ENCODE measurements around the gene FKBP7. TPM values are rescaled to one million over a fixed set of nuclear protein-coding genes. Genes with fewer than 3 reads are reported as not detected.

Gene FKBP7
- total RNA-seq, 1 donor from 2014 or later = 24.6 TPM

DNA sequence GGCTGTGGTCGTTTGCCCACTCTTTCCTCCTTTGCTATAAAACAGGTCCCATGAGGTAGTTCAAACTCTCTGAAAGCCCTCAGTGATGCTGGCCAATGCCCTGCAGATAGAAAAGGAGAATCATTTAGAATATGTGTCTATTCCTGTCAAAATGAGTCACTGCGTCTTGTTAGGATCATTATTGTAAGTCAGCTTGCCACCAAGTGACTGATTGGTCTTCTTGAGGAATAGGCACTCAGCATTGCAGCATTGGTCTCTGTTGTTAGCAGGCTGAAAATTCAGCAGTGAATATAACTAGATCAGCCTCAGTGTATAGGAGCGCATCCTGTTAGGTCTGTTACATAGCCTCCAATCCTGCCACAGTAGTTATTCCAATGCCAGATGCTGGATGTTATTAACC lies 56.3 kb downstream of the FKBP7 start:
- TF ChIP-seq, protein P1, sequence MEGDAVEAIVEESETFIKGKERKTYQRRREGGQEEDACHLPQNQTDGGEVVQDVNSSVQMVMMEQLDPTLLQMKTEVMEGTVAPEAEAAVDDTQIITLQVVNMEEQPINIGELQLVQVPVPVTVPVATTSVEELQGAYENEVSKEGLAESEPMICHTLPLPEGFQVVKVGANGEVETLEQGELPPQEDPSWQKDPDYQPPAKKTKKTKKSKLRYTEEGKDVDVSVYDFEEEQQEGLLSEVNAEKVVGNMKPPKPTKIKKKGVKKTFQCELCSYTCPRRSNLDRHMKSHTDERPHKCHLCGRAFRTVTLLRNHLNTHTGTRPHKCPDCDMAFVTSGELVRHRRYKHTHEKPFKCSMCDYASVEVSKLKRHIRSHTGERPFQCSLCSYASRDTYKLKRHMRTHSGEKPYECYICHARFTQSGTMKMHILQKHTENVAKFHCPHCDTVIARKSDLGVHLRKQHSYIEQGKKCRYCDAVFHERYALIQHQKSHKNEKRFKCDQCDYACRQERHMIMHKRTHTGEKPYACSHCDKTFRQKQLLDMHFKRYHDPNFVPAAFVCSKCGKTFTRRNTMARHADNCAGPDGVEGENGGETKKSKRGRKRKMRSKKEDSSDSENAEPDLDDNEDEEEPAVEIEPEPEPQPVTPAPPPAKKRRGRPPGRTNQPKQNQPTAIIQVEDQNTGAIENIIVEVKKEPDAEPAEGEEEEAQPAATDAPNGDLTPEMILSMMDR (IDR thresholded peaks at IDR 0.05; ENCODE audit: insufficient read depth, low read length, poor library complexity, severe bottlenecking) = no peak
- Histone ChIP-seq H3K27me3 (ENCODE audit: control insufficient read depth, insufficient read depth, low read length) (no peaks in the 10 kb centered on the region), H3K36me3 (ENCODE audit: control insufficient read depth, insufficient read depth, low read length) (no peaks in the 10 kb centered on the region), H3K4me3 (ENCODE audit: low read depth, low read length) (no peak overlapping the region)
- DNase-seq (ENCODE audit: low read depth) = no peak

DNA sequence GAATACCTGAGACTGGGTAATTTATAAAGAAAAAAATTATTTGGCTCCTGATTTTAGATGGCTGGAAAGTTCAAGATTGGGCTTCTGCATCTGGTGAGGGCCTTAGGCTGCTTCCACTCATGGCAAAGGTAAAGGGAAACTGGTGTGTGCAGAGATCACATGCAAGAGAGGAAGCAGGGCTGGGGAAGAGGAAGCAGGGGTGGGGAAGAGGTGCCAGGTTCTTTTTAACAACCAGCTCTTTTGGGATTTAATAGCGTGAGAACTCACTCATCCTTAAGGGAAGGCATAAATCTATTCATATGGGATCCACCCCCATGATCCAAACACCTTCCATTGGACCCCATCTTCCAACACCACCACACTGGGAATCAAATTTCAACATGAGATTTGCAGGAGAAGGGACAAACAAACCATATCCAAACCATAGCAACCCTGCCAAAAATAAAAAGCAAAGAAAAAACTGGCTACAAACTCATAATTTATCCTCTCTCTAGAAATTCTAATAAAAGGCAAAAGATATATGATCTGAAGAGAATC lies 57.9 kb downstream of the FKBP7 start:
- H3K4me3 ChIP-seq (ENCODE audit: low read depth, low read length) = no peak overlapping the region
- DNase-seq (ENCODE audit: low read depth) = no peak
- no peaks in the 10 kb centered on the region for H3K36me3 ChIP-seq (ENCODE audit: control insufficient read depth, insufficient read depth, low read length)
- TF ChIP-seq, protein P1 (IDR thresholded peaks at IDR 0.05; ENCODE audit: insufficient read depth, low read length, poor library complexity, severe bottlenecking) = no peak
- H3K27me3 ChIP-seq (ENCODE audit: control insufficient read depth, insufficient read depth, low read length) = no peaks in the 10 kb centered on the region

DNA sequence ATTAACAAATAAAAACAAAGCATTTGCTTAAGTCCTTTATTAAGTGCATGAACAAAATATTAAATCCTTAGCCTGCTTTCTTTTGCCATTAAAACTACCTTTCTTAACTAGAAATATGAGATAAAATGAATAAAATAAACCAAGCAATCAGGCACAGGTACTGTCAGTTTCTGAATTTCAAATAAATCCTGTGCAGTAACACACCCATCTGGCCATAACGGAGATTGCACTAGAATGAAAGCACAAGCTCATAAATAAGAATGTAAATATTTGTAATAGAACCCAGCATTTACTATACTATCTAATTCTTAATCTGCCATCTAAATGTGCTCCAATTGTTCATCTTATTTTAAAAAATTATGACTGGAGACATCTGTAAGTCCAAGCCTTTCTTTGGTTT lies 59.3 kb downstream of the FKBP7 start:
- TF ChIP-seq, protein P1 (IDR thresholded peaks at IDR 0.05; ENCODE audit: insufficient read depth, low read length, poor library complexity, severe bottlenecking) = peak; percentile 17
- no peak for DNase-seq (ENCODE audit: low read depth)

GRCh38 chr2:178418426-178418825 lies 60.0 kb downstream of the FKBP7 start:
- TF ChIP-seq, protein P1 (IDR thresholded peaks at IDR 0.05; ENCODE audit: insufficient read depth, low read length, poor library complexity, severe bottlenecking) = no peak
- no peaks in the 10 kb centered on the region for H3K27me3 ChIP-seq (ENCODE audit: control insufficient read depth, insufficient read depth, low read length)
- H3K4me3 ChIP-seq (ENCODE audit: low read depth, low read length) = no peak overlapping the region
- no peaks in the 10 kb centered on the region for H3K36me3 ChIP-seq (ENCODE audit: control insufficient read depth, insufficient read depth, low read length)
- DNase-seq (ENCODE audit: low read depth) = no peak

More for the DNA sequence above, 59.3 kb downstream of the FKBP7 start:
- H3K36me3 ChIP-seq (ENCODE audit: control insufficient read depth, insufficient read depth, low read length) = no peaks in the 10 kb centered on the region
- H3K27me3 ChIP-seq (ENCODE audit: control insufficient read depth, insufficient read depth, low read length) = no peaks in the 10 kb centered on the region
- H3K4me3 ChIP-seq (ENCODE audit: low read depth, low read length) = no peak overlapping the region

DNA sequence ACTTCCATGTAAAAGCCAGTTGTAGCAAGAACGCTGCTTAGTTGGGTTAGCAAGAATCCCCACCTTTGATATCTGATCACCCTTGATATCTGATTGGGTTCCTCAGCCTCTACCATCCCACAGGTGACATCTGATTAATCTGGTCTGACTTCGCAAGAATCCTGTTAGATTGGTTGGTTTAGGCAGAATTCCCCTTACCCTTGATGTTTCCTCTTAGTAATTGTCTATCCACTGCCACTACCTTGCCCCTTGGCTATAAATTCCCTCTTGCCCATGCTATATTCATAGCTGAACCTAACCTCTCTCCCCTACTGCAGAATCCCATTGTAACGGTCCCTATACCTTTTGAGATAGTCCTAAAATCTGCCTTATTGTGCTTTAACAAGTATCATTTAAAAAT lies 60.5 kb downstream of the FKBP7 start:
- TF ChIP-seq, protein P1 (IDR thresholded peaks at IDR 0.05; ENCODE audit: insufficient read depth, low read length, poor library complexity, severe bottlenecking) = no peak

DNA sequence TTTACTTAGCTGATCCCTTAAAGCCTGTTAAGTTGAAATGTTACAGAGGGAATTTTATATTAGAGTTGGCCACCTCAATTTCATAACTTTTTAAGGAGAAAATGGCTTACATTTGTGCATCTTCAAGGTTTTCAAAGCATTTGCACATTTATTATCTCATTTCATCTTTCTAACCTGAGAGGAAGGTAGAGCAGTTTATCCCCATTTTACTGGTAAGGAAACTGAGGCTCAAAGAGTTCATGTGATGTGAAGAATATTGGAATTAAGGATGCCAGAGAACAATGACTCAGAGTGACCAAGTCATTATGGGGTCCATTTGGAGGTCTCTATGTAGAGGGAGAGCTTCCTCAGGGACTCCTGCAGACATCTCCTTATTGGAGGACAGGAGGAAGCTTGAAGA lies 62.4 kb downstream of the FKBP7 start:
- TF ChIP-seq, protein P1 (IDR thresholded peaks at IDR 0.05; ENCODE audit: insufficient read depth, low read length, poor library complexity, severe bottlenecking) = no peak
- H3K27me3 ChIP-seq (ENCODE audit: control insufficient read depth, insufficient read depth, low read length) = no peaks in the 10 kb centered on the region
- H3K4me3 ChIP-seq (ENCODE audit: low read depth, low read length) = no peak overlapping the region
- no peaks in the 10 kb centered on the region for H3K36me3 ChIP-seq (ENCODE audit: control insufficient read depth, insufficient read depth, low read length)
- DNase-seq (ENCODE audit: low read depth) = no peak

More for the DNA sequence above, 60.5 kb downstream of the FKBP7 start:
- DNase-seq (ENCODE audit: low read depth) = no peak
- Histone ChIP-seq H3K36me3 (ENCODE audit: control insufficient read depth, insufficient read depth, low read length) (no peaks in the 10 kb centered on the region), H3K4me3 (ENCODE audit: low read depth, low read length) (no peak overlapping the region), H3K27me3 (ENCODE audit: control insufficient read depth, insufficient read depth, low read length) (no peaks in the 10 kb centered on the region)

All from kidney epithelial cell (primary cell).